ENCODE data around the gene MLX.

DNA sequence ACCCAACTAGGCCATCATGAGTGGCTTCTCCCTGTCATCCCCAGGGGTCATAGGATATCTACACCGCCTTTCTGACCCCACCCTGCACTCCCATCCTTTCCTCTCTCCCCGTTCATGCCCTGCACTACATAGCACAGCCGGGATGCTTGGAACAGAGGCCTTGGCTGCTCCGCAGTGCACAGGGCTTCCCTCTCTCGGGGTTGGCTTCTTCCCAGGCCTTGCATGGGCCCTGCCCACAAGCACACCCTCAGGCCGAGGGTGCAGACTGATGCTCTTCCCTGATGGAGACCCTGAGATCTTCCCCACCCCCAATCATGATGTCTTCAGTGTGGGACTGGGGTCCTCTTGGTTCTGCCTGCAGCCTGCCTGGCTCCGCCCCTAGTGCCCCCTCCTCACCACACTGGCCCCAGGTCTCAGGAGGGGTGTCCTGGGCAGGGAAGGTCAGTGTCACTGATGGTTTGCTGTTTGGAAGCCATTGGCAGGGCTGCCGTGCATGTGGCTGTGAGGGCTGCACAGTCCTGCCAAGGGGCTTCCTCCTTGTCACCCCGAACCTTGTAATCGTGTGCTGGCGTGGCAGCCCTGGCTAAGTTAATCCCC lies 45.1 kb upstream of the MLX start:
- TF ChIP-seq, protein P1, sequence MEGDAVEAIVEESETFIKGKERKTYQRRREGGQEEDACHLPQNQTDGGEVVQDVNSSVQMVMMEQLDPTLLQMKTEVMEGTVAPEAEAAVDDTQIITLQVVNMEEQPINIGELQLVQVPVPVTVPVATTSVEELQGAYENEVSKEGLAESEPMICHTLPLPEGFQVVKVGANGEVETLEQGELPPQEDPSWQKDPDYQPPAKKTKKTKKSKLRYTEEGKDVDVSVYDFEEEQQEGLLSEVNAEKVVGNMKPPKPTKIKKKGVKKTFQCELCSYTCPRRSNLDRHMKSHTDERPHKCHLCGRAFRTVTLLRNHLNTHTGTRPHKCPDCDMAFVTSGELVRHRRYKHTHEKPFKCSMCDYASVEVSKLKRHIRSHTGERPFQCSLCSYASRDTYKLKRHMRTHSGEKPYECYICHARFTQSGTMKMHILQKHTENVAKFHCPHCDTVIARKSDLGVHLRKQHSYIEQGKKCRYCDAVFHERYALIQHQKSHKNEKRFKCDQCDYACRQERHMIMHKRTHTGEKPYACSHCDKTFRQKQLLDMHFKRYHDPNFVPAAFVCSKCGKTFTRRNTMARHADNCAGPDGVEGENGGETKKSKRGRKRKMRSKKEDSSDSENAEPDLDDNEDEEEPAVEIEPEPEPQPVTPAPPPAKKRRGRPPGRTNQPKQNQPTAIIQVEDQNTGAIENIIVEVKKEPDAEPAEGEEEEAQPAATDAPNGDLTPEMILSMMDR (IDR thresholded peaks at IDR 0.05; ENCODE audit: low read length) = no peak
- no peak for TF ChIP-seq EZH2 (optimal IDR thresholded peaks at IDR 0.05; ENCODE audit: low read depth, low read length)
